ENCODE measurements around the gene IGDCC3. TPM values are rescaled to one million over a fixed set of nuclear protein-coding genes. Genes with fewer than 3 reads are reported as not detected.

The IGDCC3 gene
- polyA plus RNA-seq, 6 donors from 2014 or later, result not detected

DNA sequence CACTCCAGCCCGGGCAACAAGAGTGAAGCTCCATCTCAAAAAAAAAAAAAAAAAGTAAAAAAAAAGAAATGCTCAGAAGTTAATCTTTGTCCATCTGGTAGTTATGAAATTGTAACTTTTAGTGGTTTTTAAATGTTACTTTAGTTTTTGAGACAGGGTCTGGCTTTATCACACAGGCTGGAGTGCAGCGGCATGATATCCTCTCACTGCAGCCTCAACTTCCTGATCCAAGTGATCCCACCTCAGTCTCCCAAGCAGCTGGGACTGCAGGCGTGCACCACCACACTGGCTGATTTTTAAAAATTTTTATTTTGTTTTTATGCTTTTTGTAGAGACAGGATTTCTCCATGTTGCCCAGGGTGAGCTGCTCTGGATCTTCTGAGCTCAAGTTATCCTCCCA lies 72.0 kb downstream of the IGDCC3 start:
- Mint-ChIP-seq H3K27me3 (no peaks in the 10 kb centered on the region), H3K9me3 (peaks cover 0 to 4% (median 0%) of the 10 kb centered on the region in 7 donors), H3K36me3 (no peaks in the 10 kb centered on the region), H3K27ac (peak overlapping the region in 2 of 6 donors; percentile 64 to 100), H3K4me1 (peaks cover 12 to 15% (median 14%) of the 10 kb centered on the region in 3 donors), H3K4me3 (peak overlapping the region in 3 of 8 donors; percentile 29 to 64 (median 63))
- no peak for ATAC-seq (ENCODE audit: low read depth in 2 of 2)
- no peak for DNase-seq

DNA sequence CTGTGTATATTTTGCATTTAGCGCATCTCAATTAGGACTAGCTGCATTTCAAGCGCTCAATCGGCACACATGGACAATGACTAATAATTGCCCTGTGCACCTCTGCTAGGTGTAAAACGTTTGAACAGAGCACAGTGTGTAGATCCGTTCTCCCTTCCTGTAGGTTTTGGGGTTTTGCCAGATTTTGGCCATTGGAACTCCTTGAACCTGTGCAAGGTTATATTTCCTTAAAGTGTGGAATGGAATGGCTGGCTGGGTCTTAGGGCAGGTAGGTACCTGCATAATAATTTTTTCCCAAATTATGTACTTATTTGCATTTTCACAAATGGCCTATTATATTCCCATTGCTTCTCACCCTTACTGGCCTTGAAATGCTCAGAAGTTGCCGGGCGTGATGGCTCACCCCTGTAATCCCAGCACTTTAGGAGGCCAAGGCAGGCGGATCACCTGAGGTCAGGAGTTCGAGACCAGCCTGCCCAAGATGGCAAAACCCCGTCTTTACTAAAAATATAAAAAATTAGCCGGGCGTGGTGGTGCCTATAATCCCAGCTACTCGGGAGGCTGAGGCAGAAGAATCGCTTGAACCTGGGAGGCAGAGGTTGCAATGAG lies 72.5 kb downstream of the IGDCC3 start:
- Mint-ChIP-seq H3K27ac (peak overlapping the region; percentile 98 to 100 (median 100)), H3K4me3 (peak overlapping the region; percentile 95 to 99 (median 98)), H3K27me3 (no peaks in the 10 kb centered on the region), H3K36me3 (no peaks in the 10 kb centered on the region), H3K4me1 (peaks cover 12 to 15% (median 14%) of the 10 kb centered on the region in 3 donors), H3K9me3 (peaks cover 0 to 4% (median 0%) of the 10 kb centered on the region in 7 donors)
- DNase-seq (no peak), ATAC-seq (ENCODE audit: low read depth in 2 of 2) (no peak)

DNA sequence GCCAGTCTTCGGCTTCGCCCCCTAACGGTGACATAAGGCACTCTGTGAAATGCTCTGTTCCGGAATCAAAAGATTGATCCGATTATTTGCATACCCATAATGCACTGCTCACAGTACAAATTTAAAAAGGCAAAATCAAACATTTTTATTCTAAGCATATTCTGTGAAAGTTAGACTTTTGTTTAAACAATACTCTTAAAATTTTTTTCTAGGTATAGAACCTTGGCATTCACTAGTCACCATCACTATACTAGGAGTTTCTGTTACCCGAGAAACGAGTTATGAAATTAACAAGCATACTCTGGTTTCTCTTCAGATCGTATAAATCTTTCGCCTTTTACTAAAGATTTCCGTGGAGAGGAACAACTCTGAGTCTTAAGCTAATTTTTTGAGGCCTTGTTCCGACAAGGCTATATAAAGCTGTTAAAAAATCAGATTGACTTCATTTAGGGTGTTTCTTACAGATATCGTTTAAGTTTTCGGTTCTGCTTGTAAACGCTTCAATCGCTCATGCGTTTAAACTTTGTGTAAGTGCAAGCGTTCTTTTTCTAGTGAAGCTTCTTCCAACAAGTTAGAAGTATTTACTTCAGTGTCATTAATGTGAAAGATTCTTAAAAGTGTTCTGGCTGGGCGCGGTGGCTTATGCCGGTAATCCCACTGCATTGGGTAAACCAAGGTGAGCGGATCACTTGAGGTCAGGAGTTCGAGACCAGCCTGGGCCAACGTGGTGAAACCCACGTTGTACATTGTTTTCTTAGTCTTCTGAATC lies 73.2 kb downstream of the IGDCC3 start, which contains the start of gene RNU5B-1:
Gene RNU5B-1 (plus strand): TSS at position 297 of the 769 bp plus-strand sequence.
- ATAC-seq (ENCODE audit: low read depth in 2 of 2) (peak; percentile 80 to 81), DNase-seq (peak; percentile 87)
- H3K27ac Mint-ChIP-seq, result peak within 1 kb of the TSS; percentile 98 to 100 (median 100)
- no peaks in the 10 kb centered on the region for H3K36me3 Mint-ChIP-seq
- H3K27me3 Mint-ChIP-seq, result no peaks in the 10 kb centered on the region
- peak within 1 kb of the TSS; percentile 95 to 99 (median 98) for H3K4me3 Mint-ChIP-seq
- peaks cover 0 to 4% (median 0%) of the 10 kb centered on the region in 7 donors for H3K9me3 Mint-ChIP-seq
- peaks cover 14 to 16% (median 15%) of the 10 kb centered on the region in 3 donors for H3K4me1 Mint-ChIP-seq

DNA sequence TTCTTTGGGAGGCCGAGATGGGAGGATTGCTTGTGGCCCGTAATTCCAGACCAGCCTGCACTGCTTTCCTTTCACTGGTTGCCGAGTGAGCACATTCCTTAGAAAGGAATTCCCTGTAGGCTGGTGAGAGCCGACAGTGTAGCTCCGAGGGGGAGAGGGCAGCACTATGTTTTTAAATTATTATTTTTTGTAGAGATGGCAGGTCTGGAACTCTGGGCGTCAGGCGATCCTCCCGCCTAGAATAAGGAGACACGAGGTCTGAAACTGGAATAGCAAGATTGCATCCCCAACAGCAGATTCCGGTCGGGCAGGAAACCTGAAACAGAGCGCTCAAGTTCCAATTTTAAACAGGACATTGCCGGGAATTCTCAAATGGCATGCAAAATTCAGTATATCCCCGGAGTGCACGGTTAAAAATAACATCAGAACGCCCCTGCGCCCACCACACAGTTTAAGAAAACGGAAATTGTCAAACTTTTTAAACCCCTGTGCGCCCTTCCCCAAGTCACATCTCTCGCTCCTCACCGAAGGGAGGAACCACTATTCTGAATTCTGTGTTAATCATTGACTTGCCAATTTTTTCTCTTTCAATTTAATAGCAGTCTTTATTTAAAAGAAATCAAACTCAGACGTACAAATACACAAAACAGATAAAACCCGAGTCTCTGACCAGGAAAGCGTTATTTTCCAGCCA lies 74.0 kb downstream of the IGDCC3 start:
- peak; percentile 1 for ATAC-seq (ENCODE audit: low read depth in 2 of 2)
- Mint-ChIP-seq H3K4me3 (peak overlapping the region; percentile 95 to 99 (median 98)), H3K27ac (peak overlapping the region; percentile 98 to 100 (median 100)), H3K27me3 (no peaks in the 10 kb centered on the region), H3K9me3 (peaks cover 0 to 4% (median 0%) of the 10 kb centered on the region in 7 donors), H3K36me3 (no peaks in the 10 kb centered on the region), H3K4me1 (peaks cover 14 to 17% (median 15%) of the 10 kb centered on the region in 3 donors)
- DNase-seq, result no peak

DNA sequence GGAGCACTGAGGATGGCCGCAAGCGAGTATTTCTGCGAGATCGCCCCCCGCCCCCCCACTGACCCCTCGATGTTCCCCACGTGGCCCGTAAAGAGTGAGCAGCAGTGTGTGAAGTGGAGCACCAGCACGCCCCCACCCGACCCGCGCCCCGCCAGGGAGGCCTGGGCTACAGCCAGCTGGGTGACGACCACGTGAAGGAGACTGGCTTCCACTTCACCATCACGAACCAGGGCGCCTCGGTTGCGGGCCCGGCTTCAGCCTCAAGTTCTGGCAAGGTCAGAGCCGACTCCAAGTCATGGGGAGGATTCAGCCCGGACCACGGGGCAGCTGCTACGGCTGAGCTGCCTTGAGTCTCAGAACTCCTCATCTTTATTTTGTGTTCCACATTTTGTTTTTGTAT lies 75.7 kb downstream of the IGDCC3 start:
- peak overlapping the region in 1 of 6 donors; percentile 39 for H3K27ac Mint-ChIP-seq
- DNase-seq, result no peak
- H3K27me3 Mint-ChIP-seq, result no peaks in the 10 kb centered on the region
- peaks cover 18 to 32% (median 26%) of the 10 kb centered on the region in 3 donors for H3K4me1 Mint-ChIP-seq
- no peak for ATAC-seq (ENCODE audit: low read depth in 2 of 2)
- peak overlapping the region in 3 of 8 donors; percentile 6 to 97 (median 44) for H3K4me3 Mint-ChIP-seq
- no peaks in the 10 kb centered on the region for H3K36me3 Mint-ChIP-seq
- H3K9me3 Mint-ChIP-seq, result peaks cover 0 to 4% (median 0%) of the 10 kb centered on the region in 7 donors

DNA sequence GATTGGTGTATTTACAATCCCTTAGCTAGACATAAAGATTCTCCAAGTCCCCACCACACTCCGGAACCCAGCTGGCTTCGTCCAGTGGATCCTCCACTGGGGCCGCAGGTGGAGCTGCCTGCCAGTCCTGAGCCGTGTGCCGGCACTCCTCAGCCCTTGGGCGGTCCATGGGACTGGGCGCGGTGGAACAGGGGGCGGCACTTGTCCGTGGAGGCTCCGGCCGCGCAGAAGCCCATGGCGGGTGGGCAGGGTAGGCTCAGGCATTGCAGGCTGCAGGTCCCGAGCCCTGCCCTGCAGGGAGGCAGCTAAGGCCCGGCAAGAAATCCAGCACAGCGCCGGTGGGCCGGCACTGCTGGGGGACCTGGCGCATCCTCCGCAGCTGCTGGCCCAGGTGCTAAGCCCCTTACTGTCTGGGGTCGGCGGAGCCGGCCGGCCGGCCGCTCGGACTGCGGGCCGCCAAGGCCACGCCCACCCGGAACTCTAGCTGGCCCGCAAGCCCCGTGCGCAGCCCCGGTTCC lies 76.8 kb downstream of the IGDCC3 start:
- Mint-ChIP-seq H3K36me3 (no peaks in the 10 kb centered on the region), H3K4me1 (peaks cover 20 to 42% (median 28%) of the 10 kb centered on the region in 3 donors), H3K27me3 (no peaks in the 10 kb centered on the region), H3K27ac (peak overlapping the region in 1 of 6 donors; percentile 84), H3K4me3 (peak overlapping the region in 1 of 8 donors; percentile 86), H3K9me3 (peaks cover 0 to 4% (median 0%) of the 10 kb centered on the region in 7 donors)
- no peak for DNase-seq
- ATAC-seq (ENCODE audit: low read depth in 2 of 2), result no peak

DNA sequence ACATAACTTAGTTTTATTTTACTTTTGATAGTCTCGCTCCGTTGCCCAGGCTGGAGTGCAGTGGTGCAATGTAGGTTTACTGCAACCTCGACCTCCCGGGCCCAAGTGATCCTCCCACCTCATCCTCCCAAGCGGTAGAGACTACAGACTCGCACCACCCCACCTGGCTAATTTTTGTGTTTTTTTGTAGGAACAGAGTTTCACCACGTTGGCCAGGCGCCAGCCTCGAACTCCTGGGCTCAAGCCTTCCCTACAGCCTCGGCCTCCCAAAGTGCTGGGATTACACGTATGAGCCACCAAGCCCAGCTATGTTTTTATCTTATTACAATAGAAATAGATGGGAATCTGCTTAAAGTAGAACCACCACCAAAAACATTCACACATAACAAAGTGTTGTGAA lies 79.1 kb downstream of the IGDCC3 start:
- peaks cover 0 to 3% (median 0%) of the 10 kb centered on the region in 7 donors for H3K9me3 Mint-ChIP-seq
- ATAC-seq (ENCODE audit: low read depth in 2 of 2) (no peak), DNase-seq (no peak)
- peak overlapping the region in 5 of 8 donors; percentile 12 to 88 (median 42) for H3K4me3 Mint-ChIP-seq
- peak overlapping the region in 2 of 6 donors; percentile 31 to 88 for H3K27ac Mint-ChIP-seq
- H3K27me3 Mint-ChIP-seq, result no peaks in the 10 kb centered on the region
- no peaks in the 10 kb centered on the region for H3K36me3 Mint-ChIP-seq
- peaks cover 10 to 35% (median 21%) of the 10 kb centered on the region in 3 donors for H3K4me1 Mint-ChIP-seq

DNA sequence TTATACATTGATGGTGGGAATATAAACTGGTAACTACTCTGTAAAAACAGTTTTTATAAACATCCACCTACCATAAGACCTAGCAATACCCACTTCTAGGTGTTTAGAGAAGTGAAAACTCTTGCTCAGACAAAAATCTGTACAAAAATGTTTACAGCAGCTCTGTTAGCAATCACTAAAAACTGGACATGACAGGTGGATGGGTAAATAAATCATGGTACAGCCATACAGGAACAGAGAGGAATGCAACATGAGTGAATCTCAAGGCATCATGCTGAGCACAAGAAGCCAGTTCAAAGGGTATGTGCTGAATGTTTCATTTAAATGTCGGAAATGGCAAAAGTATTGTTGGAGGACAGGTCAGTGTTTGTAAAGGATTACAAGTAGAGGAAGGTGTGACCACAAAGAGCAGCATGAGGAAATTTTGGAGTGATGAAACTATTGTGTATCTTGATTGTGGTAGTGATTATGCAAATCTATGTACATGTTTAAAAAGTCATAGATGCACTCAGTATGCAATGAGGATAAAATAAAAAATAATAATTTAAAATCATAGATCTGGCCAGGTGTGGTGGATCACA lies 84.8 kb downstream of the IGDCC3 start:
- no peaks in the 10 kb centered on the region for H3K36me3 Mint-ChIP-seq

DNA sequence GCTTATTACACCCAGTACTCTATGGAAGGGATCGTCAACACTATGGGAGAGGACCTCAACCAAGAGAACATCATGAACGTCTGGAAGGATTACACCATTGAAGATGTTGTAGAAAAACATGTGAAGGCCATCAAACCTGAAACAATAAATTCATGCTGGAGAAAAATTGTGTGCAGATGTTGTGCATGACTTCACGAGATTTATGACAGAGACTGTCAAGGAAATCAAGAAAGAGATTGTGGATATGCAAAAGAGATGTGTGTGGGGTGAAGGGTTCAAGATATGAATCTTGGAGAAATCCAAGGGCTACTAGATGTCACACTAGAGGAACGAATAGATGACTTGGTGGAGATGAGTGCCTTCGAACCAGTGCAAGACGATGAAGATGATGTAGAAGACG lies 87.6 kb downstream of the IGDCC3 start:
- Mint-ChIP-seq H3K4me3 (peak overlapping the region in 1 of 8 donors; percentile 31), H3K27me3 (no peaks in the 10 kb centered on the region), H3K36me3 (no peaks in the 10 kb centered on the region), H3K9me3 (no peaks in the 10 kb centered on the region), H3K27ac (no peak overlapping the region), H3K4me1 (peaks cover 13 to 39% (median 27%) of the 10 kb centered on the region in 3 donors)
- DNase-seq (no peak), ATAC-seq (ENCODE audit: low read depth in 2 of 2) (no peak)

More for the DNA sequence above, 84.8 kb downstream of the IGDCC3 start:
- no peak for DNase-seq
- peak overlapping the region in 1 of 6 donors; percentile 14 for H3K27ac Mint-ChIP-seq
- H3K9me3 Mint-ChIP-seq, result no peaks in the 10 kb centered on the region
- H3K27me3 Mint-ChIP-seq, result no peaks in the 10 kb centered on the region
- H3K4me3 Mint-ChIP-seq, result peak overlapping the region in 4 of 8 donors; percentile 2 to 49 (median 20)
- H3K4me1 Mint-ChIP-seq, result peaks cover 15 to 42% (median 27%) of the 10 kb centered on the region in 3 donors
- no peak for ATAC-seq (ENCODE audit: low read depth in 2 of 2)

DNA sequence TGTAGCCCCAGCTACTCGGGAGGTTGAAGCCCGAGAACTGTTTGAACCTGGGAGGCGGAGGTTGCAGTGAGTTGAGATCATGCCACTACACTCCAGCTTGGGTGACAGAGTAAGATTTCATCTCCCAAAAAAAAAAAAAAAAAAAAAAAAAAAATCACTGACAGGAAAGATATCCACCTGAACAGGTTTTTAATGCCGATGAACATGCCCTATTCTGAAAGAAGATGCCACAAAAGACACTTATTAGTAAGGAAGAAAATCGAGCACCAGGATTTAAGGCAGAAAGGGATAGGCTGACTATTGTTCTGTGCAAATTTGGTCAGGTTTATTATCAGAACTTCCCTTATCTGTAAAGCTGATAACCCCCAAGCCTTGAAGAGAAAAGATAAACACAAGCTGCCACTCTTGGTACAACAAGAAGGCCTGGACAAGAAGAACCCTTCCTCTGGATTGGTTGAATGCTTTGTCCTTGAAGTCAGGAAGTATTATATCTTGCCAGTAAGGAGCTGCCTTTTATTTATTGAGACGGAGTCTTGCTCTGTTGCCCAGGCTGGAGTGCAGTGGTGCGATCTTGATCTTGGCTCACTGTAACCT lies 88.4 kb downstream of the IGDCC3 start:
- peaks cover 13 to 41% (median 27%) of the 10 kb centered on the region in 3 donors for H3K4me1 Mint-ChIP-seq
- H3K36me3 Mint-ChIP-seq, result no peaks in the 10 kb centered on the region
- ATAC-seq (ENCODE audit: low read depth in 2 of 2), result no peak
- H3K27ac Mint-ChIP-seq, result peak overlapping the region in 1 of 6 donors; percentile 14
- DNase-seq, result no peak
- peak overlapping the region in 1 of 8 donors; percentile 54 for H3K4me3 Mint-ChIP-seq
- H3K27me3 Mint-ChIP-seq, result no peaks in the 10 kb centered on the region
- no peaks in the 10 kb centered on the region for H3K9me3 Mint-ChIP-seq

DNA sequence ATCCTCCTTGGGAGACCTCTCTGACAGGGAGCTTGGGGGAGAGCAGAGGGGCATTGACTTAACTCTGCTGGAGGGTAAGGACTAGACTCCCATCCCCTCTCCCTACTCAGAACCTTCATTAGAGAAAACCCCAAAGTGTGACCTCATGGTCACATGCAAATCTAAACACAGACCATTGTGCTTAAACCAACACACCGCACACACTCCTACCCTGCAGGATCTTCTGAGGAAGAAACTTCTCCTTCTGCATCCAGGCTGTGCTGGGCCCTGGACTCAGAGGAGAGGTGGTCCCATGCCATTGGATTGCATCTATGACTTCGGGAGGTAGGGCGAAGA lies 90.3 kb downstream of the IGDCC3 start:
- no peak for DNase-seq
- no peaks in the 10 kb centered on the region for H3K36me3 Mint-ChIP-seq
- H3K27me3 Mint-ChIP-seq, result no peaks in the 10 kb centered on the region
- H3K4me1 Mint-ChIP-seq, result peaks cover 17 to 46% (median 30%) of the 10 kb centered on the region in 3 donors
- no peaks in the 10 kb centered on the region for H3K9me3 Mint-ChIP-seq
- peak; percentile 12 to 24 for ATAC-seq (ENCODE audit: low read depth in 2 of 2)
- peak overlapping the region; percentile 82 to 95 (median 91) for H3K4me3 Mint-ChIP-seq
- peak overlapping the region; percentile 84 to 97 (median 94) for H3K27ac Mint-ChIP-seq

DNA sequence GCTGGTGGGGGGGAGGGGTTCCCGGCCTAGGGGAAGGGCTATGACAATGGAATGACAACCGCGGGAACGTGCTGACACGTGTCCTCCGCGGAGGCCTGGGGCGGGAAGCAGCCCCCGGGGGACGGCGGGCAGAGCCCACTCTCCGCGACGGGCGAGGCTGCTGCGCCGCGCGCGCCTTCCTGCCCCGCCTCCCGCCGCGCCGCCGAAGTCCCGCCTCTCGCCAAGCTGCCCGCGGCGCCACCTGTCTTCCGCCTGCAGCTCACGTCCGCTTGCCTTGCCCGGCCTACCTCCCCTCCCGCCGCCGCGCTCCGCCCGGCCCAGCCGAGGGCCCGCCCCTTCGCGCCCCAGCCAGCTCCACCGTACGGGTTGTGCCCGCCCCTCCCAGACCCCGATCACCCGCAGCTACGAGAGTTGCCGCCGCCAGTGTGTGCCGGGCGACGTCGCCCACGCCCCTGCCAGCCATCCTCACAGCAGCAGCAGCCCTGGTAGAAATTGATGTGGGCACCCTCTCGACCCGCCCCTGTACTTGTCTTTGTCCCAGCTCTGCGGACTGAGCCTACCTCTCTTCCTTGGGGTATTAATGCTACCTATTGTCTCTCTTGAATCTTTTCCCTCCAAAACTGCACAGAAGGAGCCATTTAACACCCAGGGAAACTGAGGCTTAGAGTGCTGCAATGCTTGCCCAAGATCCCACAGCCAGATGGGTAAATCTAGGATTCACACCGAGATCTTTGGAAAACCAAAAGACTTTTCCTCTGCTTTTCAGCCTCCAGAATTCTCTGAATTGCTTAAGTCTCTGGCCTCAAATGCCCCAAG lies 90.9 kb downstream of the IGDCC3 start, which contains the start of gene PARP16:
Gene PARP16 (minus strand): TSS at position 180 of the 816 bp plus-strand sequence. CDS start 457 bp downstream, outside the sequence.
- no peaks in the 10 kb centered on the region for H3K27me3 Mint-ChIP-seq
- H3K27ac Mint-ChIP-seq, result peak within 1 kb of the TSS; percentile 84 to 97 (median 94)
- H3K36me3 Mint-ChIP-seq, result no peaks in the 10 kb centered on the region
- peak within 1 kb of the TSS; percentile 82 to 95 (median 91) for H3K4me3 Mint-ChIP-seq
- ATAC-seq (ENCODE audit: low read depth in 2 of 2), result peak; percentile 94
- peak; percentile 95 for DNase-seq
- peaks cover 17 to 43% (median 28%) of the 10 kb centered on the region in 3 donors for H3K4me1 Mint-ChIP-seq
- H3K9me3 Mint-ChIP-seq, result no peaks in the 10 kb centered on the region
